ENCODE results near the gene OPRD1.

Gene OPRD1

GRCh38 chr1:28886731-28887418, 74.9 kb downstream of the OPRD1 start:
- peak; percentile 78 for DNase-seq

DNA sequence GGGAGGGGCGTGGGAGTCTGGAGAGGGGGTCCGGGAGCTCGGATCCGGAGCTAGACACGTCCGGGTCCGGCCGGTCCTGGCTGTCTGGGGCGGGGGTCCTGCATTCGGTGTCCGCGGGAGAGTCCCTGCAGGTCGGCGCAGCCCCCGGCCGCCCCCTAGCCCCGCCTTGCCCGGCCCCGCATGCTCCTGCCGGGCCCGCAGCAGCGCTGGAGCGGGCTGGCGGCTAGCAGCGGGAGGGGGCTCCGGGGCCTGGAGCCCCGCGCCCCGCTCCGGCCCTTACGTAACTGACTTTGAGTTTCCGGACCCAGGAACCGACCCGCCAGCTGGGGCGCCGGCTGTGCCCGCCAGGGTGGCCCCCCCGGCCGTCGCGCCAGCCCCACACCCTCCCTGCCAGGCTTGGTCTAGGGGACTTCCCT, 75.5 kb downstream of the OPRD1 start:
- DNase-seq: no peak

DNA sequence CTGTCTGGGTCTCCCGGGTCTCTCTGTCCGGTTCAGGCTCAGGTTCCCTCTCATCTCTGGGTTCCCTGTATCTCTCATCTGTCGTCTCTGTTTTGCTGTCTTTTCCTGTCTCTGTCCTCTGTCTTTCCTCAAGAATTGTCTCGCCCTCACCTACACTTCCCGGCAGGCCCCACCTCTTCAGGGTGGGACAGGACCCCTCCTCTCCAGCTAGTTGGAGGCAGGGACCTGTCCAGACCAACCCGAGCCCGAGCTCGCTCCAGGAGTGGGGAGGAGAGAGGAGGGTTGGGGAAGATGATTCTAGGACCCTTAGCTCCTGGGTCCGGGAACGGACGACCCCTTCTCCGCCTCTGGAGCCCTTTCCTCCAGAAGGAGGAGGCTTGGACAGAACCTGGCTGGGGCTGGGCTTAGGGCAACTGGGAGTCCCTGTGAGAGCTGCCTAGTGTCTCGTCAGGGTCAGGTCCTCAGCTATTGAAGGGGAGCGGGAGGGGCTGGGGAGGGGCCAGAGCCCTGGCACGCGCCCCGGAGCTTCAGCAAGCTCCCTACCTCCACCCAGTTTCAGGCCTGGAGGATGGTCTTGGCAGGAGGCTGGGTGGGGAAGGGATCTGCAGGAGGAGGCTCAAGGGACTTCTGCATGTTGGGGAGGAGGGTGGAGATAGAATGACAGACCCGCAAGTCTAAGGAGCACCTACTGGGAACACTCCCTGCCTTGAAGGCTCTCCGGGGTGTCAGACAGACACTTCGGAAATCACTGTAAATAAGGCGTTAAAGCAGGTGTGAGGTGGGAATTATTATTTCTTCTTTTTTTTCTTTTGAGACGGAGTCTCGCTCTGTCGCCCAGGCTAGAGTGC, 76.1 kb downstream of the OPRD1 start:
- DNase-seq: no peak

DNA sequence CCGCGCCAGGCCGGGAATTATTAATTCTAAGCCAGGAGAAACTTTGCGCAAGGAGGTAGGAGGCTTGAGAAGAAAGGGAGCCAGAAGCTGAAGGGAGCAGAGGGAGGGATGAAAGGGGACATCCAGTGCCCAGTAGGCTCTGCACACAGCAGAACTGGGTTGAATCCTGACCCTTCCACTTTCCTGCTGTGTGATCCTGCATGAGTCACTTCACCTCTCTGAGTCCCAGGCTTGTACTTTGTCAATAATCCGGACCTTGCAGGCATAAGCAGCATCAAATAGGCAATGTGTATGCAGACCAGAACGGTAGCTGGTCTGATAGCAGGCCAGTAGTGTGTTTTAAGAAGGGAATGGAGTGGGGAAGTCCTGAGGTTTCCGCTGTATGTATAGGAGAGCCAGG, 76.9 kb downstream of the OPRD1 start:
- no peak for DNase-seq

DNA sequence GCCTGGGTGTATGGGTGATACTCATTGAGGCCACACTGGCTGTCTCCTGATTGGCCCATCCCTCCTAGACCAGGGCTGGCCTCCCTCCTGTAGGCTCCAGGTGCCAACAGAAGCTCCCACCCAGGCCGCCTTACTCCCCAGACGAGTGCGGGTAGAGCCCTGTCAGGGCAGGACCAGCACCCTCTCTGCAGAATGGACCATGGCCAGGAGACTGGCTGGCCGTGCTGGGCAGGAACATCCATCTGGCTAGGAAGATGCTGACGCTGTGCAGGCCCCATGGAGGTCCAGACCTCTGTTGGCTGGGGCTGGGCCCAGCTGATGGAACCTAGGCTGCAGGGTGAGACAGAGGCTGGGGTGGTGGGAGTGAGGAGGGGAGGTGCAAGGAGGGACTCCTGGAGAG, 77.4 kb downstream of the OPRD1 start:
- DNase-seq: no peak

DNA sequence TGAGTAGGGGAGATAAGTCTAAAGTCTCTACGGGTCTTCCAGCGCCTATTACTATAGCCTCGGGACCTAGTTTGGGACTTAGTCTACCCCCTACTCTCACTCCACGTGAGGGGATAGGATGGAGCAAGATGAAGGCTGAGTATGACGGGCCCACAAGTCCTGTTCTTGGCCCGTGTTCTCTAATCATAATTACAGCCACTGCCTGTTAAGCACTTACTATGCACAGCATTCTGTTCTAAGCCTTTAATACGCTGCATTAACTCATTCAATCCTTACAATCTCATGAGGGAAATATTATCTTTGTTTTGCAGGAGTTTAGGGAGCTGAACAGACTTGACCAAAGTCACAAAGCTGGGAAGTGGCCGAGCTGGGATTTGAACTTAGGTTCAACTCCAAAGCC, 78.5 kb downstream of the OPRD1 start:
- DNase-seq: no peak

GRCh38 chr1:28890836-28891235, 78.9 kb downstream of the OPRD1 start:
- DNase-seq: no peak

DNA sequence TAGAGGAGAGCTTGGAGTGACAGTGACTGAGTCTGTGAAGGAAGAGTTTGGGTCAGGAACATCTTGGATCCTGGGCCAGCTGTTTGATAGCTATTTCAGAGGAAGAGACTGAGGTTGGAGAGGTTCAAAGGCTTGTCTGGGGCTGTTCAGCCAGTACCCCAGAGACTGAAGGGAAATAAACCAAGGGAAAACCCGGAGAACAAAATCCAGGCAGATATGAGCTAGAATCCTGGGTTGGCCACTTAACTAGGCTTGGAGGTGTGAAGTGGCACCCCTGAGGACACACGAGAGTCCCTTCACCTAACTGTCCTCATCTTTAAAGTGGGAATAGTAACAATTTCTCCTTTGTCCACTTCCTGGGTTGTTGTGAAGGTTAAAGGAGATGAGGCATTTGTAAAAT, 79.3 kb downstream of the OPRD1 start:
- no peak for DNase-seq

- no peak for DNase-seq
Measured at GRCh38 chr1:28893403-28894102, 81.6 kb downstream of the OPRD1 start.

DNA sequence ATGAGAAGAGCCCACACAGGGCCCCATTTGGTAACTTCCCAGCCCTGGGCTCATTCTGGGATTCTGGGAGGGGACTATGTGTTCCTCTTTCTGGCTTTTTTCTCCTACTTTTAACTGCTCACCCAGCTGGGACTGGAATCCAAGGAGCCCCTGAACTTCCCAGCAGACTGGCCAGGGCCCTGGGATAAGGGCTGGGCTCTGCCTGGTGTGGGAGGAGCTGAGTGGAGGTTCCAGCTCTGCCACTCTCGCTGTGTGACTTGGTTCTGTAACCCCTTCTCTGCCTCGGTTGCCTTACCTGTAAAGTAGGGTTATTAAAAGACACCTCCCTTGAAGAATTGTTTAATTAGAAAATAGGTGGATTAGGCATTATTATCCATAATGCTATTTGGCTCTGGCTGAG, 82.8 kb downstream of the OPRD1 start:
- no peak for DNase-seq

DNA sequence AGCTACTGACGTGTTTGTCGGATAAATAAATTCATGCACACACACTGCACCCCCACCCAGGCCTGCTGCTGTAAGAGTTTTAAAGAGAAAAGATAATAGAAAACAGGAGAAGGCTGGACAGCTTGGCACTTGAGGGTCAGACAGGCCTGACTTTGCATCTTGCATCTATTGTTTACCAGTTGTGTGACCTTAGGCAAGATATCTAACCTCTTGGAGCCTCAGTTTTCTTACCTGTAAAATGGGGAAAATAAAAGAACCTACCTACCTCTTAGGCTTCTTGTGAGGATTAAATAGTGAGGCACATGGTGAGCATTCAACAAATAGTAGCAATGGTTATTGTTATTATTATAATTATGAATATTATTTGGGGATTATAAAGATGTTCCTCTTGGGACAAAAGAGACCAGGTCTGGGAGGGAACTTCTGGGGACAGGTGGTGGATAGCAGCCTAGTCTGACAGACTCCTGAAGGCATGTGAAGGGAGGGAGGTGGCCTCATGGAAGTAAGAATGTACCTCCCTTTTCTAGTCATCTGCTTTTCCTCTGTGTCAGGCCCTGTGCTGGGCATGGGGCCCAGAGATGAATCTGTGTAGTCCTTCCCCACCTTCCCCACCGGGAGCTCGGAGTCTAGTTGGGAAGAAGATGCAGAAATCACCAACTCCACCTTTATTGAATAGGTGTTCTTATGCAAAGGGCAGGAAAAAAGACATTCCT, 84.1 kb downstream of the OPRD1 start:
- no peak for DNase-seq

GRCh38 chr1:28896609-28896986, 84.6 kb downstream of the OPRD1 start:
- no peak for DNase-seq

- DNase-seq: no peak
Measured at GRCh38 chr1:28897789-28898188, 85.8 kb downstream of the OPRD1 start.

- no peak for DNase-seq
Measured at GRCh38 chr1:28898405-28898881, 86.5 kb downstream of the OPRD1 start.

- no peak for DNase-seq
Measured at GRCh38 chr1:28899267-28899666, 87.3 kb downstream of the OPRD1 start.

- DNase-seq: no peak
Measured at GRCh38 chr1:28900562-28900961, 88.6 kb downstream of the OPRD1 start.

- no peak for DNase-seq
Measured at GRCh38 chr1:28902738-28903137, 90.8 kb downstream of the OPRD1 start.

DNA sequence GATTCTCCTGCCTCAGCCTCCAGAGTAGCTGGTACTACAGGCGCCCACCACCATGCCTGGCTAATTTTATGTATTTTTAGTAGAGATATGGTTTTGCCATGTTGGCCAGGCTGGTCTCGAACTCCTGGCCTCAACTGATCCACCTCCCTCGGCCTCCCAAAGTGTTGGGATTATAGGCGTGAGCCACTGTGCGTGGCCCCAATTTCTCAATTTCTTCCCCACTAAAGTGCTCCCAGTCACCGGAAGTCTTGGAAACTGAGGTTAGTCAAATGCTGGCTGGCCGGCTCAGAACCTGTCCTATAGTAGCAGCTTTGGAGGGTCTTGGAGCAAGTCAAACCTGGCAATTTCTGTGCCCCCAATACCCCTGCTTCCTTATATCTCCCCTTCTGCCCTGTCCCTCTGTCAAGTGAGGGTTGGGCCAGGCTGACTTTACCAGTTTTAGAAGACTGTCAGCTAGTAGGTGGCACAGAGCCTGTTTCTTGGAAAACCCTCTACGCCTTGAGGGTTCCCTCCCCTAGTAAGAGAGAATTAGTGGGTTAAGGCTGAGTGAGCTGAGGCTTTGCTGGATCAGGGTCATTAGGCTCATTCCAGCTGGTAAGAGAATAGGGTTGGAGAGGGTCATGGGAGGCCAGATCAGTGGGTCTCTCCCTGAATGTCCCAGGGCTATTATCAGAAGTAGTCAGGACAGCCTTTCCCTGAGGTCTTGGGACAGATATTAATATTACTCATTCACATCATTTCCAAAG, 94.1 kb downstream of the OPRD1 start:
- no peak for DNase-seq

GRCh38 chr1:28909198-28909597, 97.2 kb downstream of the OPRD1 start:
- DNase-seq: no peak

DNA sequence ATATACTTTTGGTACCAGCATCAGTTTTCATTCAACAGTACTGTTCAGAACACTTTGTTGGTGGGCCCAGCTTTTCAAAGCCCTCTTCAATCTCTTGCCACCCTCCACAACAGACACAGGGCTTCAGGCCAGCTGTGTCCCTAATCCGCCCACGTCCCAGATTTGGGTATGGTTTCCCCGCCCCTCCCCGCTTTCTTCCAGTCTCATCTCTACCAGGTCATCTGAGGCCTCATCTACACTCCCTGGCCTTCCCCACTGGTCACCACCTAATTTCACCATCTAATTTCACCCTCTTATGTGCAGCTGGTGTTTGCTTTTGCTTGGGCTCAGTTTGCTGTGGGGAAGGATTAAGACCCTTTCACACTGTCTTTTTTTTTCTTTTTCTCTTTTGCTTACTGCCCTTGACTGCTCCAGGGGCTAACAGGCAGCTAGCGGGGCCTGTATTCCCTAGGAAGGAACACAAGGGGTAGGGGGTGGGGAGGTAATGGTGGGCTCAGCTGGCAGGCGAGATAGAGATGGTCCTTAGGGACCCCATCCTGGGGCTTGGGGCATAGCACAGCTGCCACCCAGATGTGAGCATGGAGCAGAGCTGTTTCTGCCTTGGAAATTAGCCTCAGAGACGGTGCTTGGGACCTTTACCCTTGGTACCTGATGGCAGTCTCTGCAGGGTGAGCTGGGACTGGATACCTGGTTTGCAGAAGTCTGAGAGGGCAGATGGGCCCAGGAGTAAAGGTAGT, 98.6 kb downstream of the OPRD1 start:
- no peak for DNase-seq

- no peak for DNase-seq
Measured at GRCh38 chr1:28913786-28914227, 101.8 kb downstream of the OPRD1 start.
